Hematopoietic multipotent progenitor cell (in vitro differentiated cells): ENCODE measurements around the gene TBXAS1. TPM values are rescaled to one million over a fixed set of nuclear protein-coding genes. Genes with fewer than 3 reads are reported as not detected.

Experiments used
- DNase-seq, 3 donors: peaks; one replicate each; pipeline ENCODE4 v3.0.0-alpha.2; 2011 to 2015; ENCODE audit warnings: low read depth in 2 of 3, low spot score in 2 of 3
- total RNA-seq: library from RNA; depleted of rRNA; stranded (reverse); fragments of >200 nt; gene quantifications from one replicate; pipeline ENCODE4 v1.2.3, GENCODE V29; 2012

The TBXAS1 gene
- total RNA-seq, 1 donor, result 121 TPM

GRCh38 chr7:140016540-140016939 is 187.5 kb downstream of the TBXAS1 start:
- no peak for DNase-seq

- DNase-seq, result no peak
Measured at GRCh38 chr7:140017034-140017433, 188.0 kb downstream of the TBXAS1 start.

GRCh38 chr7:140017543-140017942 is 188.5 kb downstream of the TBXAS1 start:
- DNase-seq, result no peak

GRCh38 chr7:140018125-140019043 is 189.3 kb downstream of the TBXAS1 start:
- DNase-seq, result no peak

GRCh38 chr7:140019172-140019571 is 190.1 kb downstream of the TBXAS1 start:
- DNase-seq, result no peak

GRCh38 chr7:140019606-140020005 is 190.5 kb downstream of the TBXAS1 start:
- DNase-seq, result no peak

- DNase-seq, result no peak
Measured at GRCh38 chr7:140021603-140022002, 192.5 kb downstream of the TBXAS1 start.

- DNase-seq, result no peak
Measured at GRCh38 chr7:140022582-140023211, 193.6 kb downstream of the TBXAS1 start.

- no peak for DNase-seq
Measured at GRCh38 chr7:140023728-140024127, 194.7 kb downstream of the TBXAS1 start.

- no peak for DNase-seq
Measured at GRCh38 chr7:140024585-140024984, 195.5 kb downstream of the TBXAS1 start.

- DNase-seq, result no peak
Measured at GRCh38 chr7:140025241-140025640, 196.2 kb downstream of the TBXAS1 start.

GRCh38 chr7:140025814-140026433 is 196.9 kb downstream of the TBXAS1 start:
- DNase-seq, result no peak

- DNase-seq, result no peak
Measured at GRCh38 chr7:140026935-140027334, 197.9 kb downstream of the TBXAS1 start.

GRCh38 chr7:140027858-140028257 is 198.8 kb downstream of the TBXAS1 start:
- DNase-seq, result no peak

GRCh38 chr7:140028311-140028710 is 199.2 kb downstream of the TBXAS1 start:
- no peak for DNase-seq

GRCh38 chr7:140029072-140029471 is 200.0 kb downstream of the TBXAS1 start:
- DNase-seq, result no peak

- no peak for DNase-seq
Measured at GRCh38 chr7:140031364-140031763, 202.3 kb downstream of the TBXAS1 start.

- no peak for DNase-seq
Measured at GRCh38 chr7:140033036-140033435, 204.0 kb downstream of the TBXAS1 start.

- no peak for DNase-seq
Measured at GRCh38 chr7:140033779-140034363, 204.8 kb downstream of the TBXAS1 start.

GRCh38 chr7:140034421-140034820 is 205.4 kb downstream of the TBXAS1 start:
- no peak for DNase-seq
